ENCODE data around the gene DNAH7.

Gene DNAH7

DNA sequence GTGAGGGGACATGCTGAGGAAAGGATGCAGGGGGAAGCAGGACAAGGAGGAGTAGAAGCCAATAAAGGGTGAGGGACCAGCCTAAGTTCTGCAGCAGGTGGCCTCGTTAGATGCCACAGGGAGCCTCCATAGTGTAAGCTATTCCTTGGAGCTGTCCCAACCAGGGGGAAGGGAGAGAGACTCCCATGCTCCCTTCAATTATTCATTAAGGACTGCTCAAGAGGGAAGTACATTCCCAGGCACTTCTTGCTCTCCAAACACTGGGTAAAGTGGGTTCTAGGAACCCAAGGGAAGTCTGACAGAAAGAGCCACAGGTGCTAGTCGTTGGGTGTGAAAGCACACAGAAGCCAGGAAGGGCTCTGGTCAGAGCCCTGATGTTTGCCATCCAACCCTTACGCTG, 217.9 kb downstream of the DNAH7 start:
- Histone ChIP-seq H3K27ac (ENCODE audit: low read depth, low read length) (no peak overlapping the region), H3K9ac (ENCODE audit: low read length) (no peak overlapping the region), H3K4me1 (ENCODE audit: insufficient read depth, low read length) (no peaks in the 10 kb centered on the region), H3K9me3 (ENCODE audit: low read length) (no peaks in the 10 kb centered on the region), H3K36me3 (ENCODE audit: insufficient read depth, low read length) (no peaks in the 10 kb centered on the region), H3K4me3 (ENCODE audit: low read depth in 1 of 2, low read length in 2 of 2) (no peak overlapping the region), H3K27me3 (ENCODE audit: control insufficient read depth in 1 of 2, insufficient read depth in 2 of 2, low read length in 2 of 2) (no peaks in the 10 kb centered on the region)

DNA sequence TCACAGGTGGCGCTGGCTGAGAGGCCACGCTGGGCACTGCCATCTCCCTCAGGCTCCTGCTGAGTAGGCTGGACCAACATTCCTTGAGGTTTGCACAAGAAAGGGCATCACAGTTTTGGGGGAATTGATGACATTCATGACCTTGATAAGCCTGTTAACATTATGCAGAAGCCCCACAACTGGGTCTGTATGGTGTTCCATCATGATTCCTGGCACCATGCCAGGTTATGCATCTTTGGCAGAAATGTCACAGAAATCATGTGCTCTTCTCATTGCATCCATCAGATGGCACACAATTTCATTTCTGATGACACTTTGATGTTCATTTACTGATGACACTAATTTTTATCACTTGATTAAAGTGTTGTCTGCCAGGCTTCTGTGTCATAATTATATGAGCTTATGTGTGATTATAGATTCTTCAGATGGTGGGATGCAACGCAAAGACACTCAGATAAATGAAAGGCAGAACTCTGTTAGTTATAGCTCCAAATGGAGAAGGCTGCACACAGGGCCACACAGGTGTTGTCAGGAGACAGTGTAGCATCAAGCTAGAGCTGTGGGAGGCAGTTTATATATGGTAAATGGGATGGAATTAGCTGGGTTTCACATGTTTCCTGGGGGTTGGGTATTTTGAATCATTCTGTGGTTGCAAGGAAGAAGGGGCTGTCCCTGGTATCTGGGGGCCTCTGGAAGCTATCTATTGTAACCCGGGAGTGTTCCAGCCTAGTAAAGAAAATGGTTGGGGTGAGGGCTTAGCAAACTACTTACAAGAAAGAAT, 220.3 kb downstream of the DNAH7 start:
- Histone ChIP-seq H3K27me3 (ENCODE audit: control insufficient read depth in 1 of 2, insufficient read depth in 2 of 2, low read length in 2 of 2) (no peaks in the 10 kb centered on the region), H3K36me3 (ENCODE audit: insufficient read depth, low read length) (no peaks in the 10 kb centered on the region), H3K4me1 (ENCODE audit: insufficient read depth, low read length) (no peaks in the 10 kb centered on the region), H3K9ac (ENCODE audit: low read length) (no peak overlapping the region), H3K27ac (ENCODE audit: low read depth, low read length) (no peak overlapping the region), H3K9me3 (ENCODE audit: low read length) (no peaks in the 10 kb centered on the region), H3K4me3 (ENCODE audit: low read depth in 1 of 2, low read length in 2 of 2) (no peak overlapping the region)

DNA sequence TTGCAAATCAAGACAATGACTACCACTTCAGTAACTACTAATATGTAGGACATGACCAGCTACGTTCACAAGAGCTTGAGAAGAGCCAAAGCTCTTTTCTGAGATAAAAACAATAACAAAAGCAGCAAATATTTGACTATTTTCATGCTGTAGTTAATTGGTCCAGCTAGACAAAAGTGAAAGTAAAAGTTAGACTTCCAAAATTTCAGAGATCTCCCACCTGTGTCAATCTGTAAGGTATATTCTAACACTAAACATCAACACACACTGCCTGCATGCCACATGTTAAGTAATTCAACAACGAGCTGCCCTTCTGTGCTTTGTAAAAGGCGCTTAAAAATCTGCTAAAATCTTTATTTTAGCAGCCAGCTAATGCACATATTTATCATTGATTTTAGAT, 225.7 kb downstream of the DNAH7 start:
- H3K9me3 ChIP-seq (ENCODE audit: low read length) = no peaks in the 10 kb centered on the region
- H3K27me3 ChIP-seq (ENCODE audit: control insufficient read depth in 1 of 2, insufficient read depth in 2 of 2, low read length in 2 of 2) = no peaks in the 10 kb centered on the region
- H3K4me3 ChIP-seq (ENCODE audit: low read depth in 1 of 2, low read length in 2 of 2) = no peak overlapping the region
- H3K36me3 ChIP-seq (ENCODE audit: insufficient read depth, low read length) = no peaks in the 10 kb centered on the region
- H3K4me1 ChIP-seq (ENCODE audit: insufficient read depth, low read length) = no peaks in the 10 kb centered on the region
- H3K9ac ChIP-seq (ENCODE audit: low read length) = no peak overlapping the region
- no peak overlapping the region for H3K27ac ChIP-seq (ENCODE audit: low read depth, low read length)

DNA sequence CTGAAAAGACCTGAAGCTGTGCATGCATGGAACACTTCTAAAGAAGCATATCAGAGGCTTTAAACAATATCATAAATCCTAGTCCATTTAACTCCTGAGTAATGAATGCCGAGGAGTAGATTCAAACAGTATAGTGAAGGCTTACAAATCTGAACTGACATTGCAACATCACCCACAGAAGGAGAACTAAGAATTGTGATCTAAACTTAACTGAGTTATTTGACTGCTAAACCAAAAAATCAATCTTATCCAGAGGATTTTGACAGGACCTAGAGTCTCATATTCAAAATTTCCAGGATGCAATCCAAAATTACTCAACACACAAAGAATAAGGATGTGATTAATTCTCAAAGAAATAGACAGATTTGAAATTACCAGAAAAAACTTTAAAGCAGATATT, 230.6 kb downstream of the DNAH7 start:
- no peaks in the 10 kb centered on the region for H3K36me3 ChIP-seq (ENCODE audit: insufficient read depth, low read length)
- H3K27ac ChIP-seq (ENCODE audit: low read depth, low read length) = no peak overlapping the region

DNA sequence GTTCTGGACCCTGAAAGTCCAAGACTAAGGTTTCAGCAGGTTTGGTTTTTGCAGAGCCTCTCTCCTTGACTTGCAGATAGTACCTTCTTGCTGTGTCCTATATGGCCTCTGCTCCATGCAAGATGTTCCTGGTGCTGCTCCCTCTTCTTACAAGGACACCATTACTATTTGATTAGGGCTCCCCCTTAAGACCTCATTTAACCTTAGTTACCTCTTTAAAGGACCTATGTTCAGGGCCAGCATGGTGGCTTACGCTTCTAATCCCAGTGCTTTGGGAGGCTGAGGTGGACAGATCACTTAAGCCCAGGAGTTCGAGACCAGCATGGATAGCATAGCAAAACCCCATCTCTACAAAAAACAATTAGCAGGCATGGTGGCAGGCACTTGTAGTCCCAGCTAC, 232.6 kb downstream of the DNAH7 start:
- no peaks in the 10 kb centered on the region for H3K36me3 ChIP-seq (ENCODE audit: insufficient read depth, low read length)
- H3K9ac ChIP-seq (ENCODE audit: low read length) = no peak overlapping the region
- no peaks in the 10 kb centered on the region for H3K27me3 ChIP-seq (ENCODE audit: control insufficient read depth in 1 of 2, insufficient read depth in 2 of 2, low read length in 2 of 2)
- H3K4me1 ChIP-seq (ENCODE audit: insufficient read depth, low read length) = no peaks in the 10 kb centered on the region
- H3K27ac ChIP-seq (ENCODE audit: low read depth, low read length) = no peak overlapping the region
- no peak overlapping the region for H3K4me3 ChIP-seq (ENCODE audit: low read depth in 1 of 2, low read length in 2 of 2)
- H3K9me3 ChIP-seq (ENCODE audit: low read length) = no peaks in the 10 kb centered on the region

More for the DNA sequence above, 230.6 kb downstream of the DNAH7 start:
- Histone ChIP-seq H3K9ac (ENCODE audit: low read length) (no peak overlapping the region), H3K4me1 (ENCODE audit: insufficient read depth, low read length) (no peaks in the 10 kb centered on the region), H3K9me3 (ENCODE audit: low read length) (no peaks in the 10 kb centered on the region), H3K27me3 (ENCODE audit: control insufficient read depth in 1 of 2, insufficient read depth in 2 of 2, low read length in 2 of 2) (no peaks in the 10 kb centered on the region), H3K4me3 (ENCODE audit: low read depth in 1 of 2, low read length in 2 of 2) (no peak overlapping the region)

DNA sequence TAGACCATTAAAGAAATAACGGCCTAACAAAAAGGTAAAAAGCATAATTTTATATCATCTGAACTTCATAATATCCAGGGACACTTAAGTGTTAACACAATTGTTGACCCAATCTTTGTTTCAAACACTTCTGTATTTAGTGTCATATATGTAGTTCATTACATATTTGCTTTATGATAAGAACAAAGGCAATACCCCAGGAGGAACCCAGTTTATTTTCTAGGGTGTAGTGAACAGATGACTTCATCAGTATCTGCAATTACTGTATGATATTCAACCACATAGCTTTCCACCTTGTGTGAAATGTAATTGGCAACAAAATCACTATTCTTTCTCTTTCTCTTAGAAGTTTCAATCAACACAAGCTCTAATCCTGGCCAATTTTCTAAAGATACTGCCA, 233.8 kb downstream of the DNAH7 start:
- Histone ChIP-seq H3K9me3 (ENCODE audit: low read length) (no peaks in the 10 kb centered on the region), H3K27me3 (ENCODE audit: control insufficient read depth in 1 of 2, insufficient read depth in 2 of 2, low read length in 2 of 2) (no peaks in the 10 kb centered on the region), H3K27ac (ENCODE audit: low read depth, low read length) (no peak overlapping the region), H3K4me1 (ENCODE audit: insufficient read depth, low read length) (no peaks in the 10 kb centered on the region), H3K36me3 (ENCODE audit: insufficient read depth, low read length) (no peaks in the 10 kb centered on the region), H3K9ac (ENCODE audit: low read length) (no peak overlapping the region), H3K4me3 (ENCODE audit: low read depth in 1 of 2, low read length in 2 of 2) (no peak overlapping the region)

DNA sequence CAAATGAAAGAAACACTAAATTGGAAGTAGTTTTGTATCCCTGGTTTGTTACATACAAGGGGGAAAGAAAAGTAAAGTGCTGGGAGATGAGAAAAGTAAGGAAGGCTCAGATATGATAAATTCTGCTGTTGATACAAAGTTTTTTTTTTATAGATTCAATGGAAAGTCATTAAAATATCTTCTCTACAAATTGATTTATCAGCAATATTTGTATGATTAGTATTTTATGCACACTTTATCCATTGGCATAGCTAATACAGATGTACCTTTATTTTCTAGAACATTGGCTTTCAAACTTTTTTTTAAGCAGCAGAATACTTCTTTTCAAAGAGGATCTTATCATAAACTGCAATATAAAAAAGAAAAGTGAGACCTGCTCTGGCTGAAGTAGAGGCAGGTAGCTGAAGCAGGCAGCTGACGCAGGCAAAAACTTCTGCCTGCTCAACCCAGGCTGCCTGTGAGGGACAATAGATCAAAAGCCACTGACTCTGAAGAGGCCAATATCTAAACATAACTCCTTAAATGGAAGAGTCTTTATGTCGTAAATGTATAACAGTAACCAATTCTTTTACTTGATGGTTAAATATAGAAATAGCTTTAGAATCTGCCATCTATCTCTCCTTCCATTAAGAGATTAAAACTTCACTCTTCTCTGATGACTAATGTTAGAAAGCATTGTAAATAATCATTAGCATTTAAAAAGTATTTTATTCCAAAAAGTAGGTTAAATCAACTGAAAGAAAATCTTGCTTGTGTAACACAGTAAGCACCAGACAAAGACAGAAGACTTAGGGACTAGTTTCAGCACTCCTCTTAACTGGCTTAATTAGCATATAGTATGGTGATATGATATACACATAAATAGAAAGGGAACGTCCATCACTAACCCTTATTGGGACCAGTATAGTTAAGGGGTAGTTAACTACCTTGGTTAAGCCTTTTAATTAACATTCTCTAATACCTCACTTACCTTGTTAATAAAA, 237.4 kb downstream of the DNAH7 start:
- H3K27me3 ChIP-seq (ENCODE audit: control insufficient read depth in 1 of 2, insufficient read depth in 2 of 2, low read length in 2 of 2) = no peaks in the 10 kb centered on the region
- H3K9me3 ChIP-seq (ENCODE audit: low read length) = no peaks in the 10 kb centered on the region
- no peak overlapping the region for H3K27ac ChIP-seq (ENCODE audit: low read depth, low read length)
- H3K4me1 ChIP-seq (ENCODE audit: insufficient read depth, low read length) = no peaks in the 10 kb centered on the region
- H3K9ac ChIP-seq (ENCODE audit: low read length) = no peak overlapping the region
- H3K4me3 ChIP-seq (ENCODE audit: low read depth in 1 of 2, low read length in 2 of 2) = no peak overlapping the region
- no peaks in the 10 kb centered on the region for H3K36me3 ChIP-seq (ENCODE audit: insufficient read depth, low read length)

DNA sequence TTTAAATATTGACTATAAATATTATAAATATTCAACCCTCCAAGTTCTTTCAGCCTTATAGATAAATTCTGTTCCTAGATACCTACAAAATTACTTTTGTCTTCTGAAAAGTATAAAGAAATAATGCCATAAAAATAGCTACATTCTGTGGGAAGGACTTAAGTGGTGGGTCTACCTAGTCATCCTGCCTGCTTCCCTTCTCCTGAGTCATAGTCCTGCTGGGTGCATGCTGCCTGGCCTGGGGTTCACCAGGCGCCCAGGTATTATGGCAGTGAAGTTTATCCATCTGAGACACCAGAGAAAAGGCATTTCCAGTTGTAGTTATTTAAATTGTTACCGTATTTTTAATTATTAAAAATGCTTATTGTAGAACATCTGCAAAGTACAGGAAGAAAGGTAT, 244.2 kb downstream of the DNAH7 start:
- Histone ChIP-seq H3K27ac (ENCODE audit: low read depth, low read length) (no peak overlapping the region), H3K36me3 (ENCODE audit: insufficient read depth, low read length) (no peaks in the 10 kb centered on the region), H3K4me1 (ENCODE audit: insufficient read depth, low read length) (no peaks in the 10 kb centered on the region), H3K9me3 (ENCODE audit: low read length) (no peaks in the 10 kb centered on the region), H3K27me3 (ENCODE audit: control insufficient read depth in 1 of 2, insufficient read depth in 2 of 2, low read length in 2 of 2) (no peaks in the 10 kb centered on the region), H3K9ac (ENCODE audit: low read length) (no peak overlapping the region), H3K4me3 (ENCODE audit: low read depth in 1 of 2, low read length in 2 of 2) (no peak overlapping the region)

DNA sequence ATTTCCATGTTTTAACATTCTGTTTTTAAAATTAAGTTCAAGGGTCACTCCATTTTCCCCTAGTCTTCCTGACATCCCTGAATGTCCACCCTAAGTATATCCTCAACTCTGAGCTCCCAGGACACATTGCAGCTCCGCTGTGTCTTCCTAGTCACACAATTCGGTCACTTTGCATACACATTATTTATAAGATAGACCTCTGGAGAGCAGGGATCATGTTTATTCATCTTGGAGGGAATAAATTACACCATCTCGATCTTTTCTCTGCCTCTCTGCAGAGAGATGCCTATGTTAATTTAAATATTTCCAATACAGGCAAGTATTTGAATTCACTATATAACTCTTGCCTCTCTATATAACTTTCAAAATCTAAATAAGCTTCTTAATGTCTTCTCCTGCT, 245.4 kb downstream of the DNAH7 start:
- Histone ChIP-seq H3K36me3 (ENCODE audit: insufficient read depth, low read length) (no peaks in the 10 kb centered on the region), H3K4me3 (ENCODE audit: low read depth in 1 of 2, low read length in 2 of 2) (no peak overlapping the region), H3K4me1 (ENCODE audit: insufficient read depth, low read length) (no peaks in the 10 kb centered on the region), H3K9ac (ENCODE audit: low read length) (no peak overlapping the region), H3K9me3 (ENCODE audit: low read length) (no peaks in the 10 kb centered on the region), H3K27me3 (ENCODE audit: control insufficient read depth in 1 of 2, insufficient read depth in 2 of 2, low read length in 2 of 2) (no peaks in the 10 kb centered on the region), H3K27ac (ENCODE audit: low read depth, low read length) (no peak overlapping the region)

DNA sequence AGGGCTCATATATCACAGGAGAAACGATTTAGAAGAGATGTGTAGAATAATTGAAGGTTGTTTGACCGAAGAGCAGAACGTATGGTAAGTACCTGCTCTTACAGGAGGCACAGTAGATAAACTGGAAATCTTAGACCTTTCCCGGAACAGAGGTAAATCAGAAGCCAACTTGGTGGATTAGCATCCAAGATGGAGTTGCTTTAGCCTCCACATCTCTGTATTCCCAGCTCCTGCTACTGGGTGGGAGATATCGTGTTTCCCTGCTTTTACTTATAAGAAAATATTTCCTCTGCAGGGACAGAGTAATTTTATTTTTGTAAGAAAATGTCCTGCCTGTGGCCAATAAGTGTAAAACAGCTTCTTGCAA, 247.1 kb downstream of the DNAH7 start:
- Histone ChIP-seq H3K4me3 (ENCODE audit: low read depth in 1 of 2, low read length in 2 of 2) (no peak overlapping the region), H3K27ac (ENCODE audit: low read depth, low read length) (no peak overlapping the region), H3K4me1 (ENCODE audit: insufficient read depth, low read length) (no peaks in the 10 kb centered on the region), H3K27me3 (ENCODE audit: control insufficient read depth in 1 of 2, insufficient read depth in 2 of 2, low read length in 2 of 2) (no peaks in the 10 kb centered on the region), H3K9ac (ENCODE audit: low read length) (no peak overlapping the region), H3K36me3 (ENCODE audit: insufficient read depth, low read length) (no peaks in the 10 kb centered on the region), H3K9me3 (ENCODE audit: low read length) (no peaks in the 10 kb centered on the region)

DNA sequence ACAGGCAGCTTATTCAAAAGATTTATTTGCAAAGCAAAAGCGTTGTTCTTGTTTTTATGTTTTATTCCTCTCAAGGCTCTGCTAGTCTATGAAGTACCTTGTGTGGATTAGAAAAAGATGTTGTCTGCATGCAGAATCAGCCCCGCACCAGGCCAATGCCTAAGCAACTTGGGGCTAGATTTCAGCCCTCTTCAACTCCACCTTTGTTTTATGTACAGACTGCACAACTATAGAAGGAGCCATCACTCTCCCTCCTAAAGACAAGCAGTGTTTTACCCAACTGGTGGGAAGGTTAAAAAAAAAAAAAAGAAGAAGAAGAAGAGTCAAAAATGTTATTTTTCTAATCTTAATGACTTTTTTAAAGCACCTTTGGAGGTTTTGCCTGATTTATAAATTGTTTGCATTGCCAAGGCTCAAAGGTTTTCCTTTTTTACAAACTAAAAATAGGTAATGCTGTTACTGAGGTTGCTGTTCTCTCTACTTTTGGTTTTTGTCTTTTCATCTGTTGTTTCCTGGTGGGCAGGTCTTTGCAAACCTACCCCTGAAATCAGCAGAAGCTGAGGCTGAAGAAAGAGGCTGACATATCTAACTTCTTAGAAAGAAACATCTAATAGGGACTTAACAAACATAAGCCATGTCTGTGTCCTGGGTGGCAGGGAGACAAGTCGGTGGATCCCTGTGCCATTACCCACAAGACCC, 247.6 kb downstream of the DNAH7 start:
- no peak overlapping the region for H3K4me3 ChIP-seq (ENCODE audit: low read depth in 1 of 2, low read length in 2 of 2)

More for the DNA sequence above, 247.6 kb downstream of the DNAH7 start:
- Histone ChIP-seq H3K27me3 (ENCODE audit: control insufficient read depth in 1 of 2, insufficient read depth in 2 of 2, low read length in 2 of 2) (no peaks in the 10 kb centered on the region), H3K27ac (ENCODE audit: low read depth, low read length) (no peak overlapping the region), H3K9ac (ENCODE audit: low read length) (no peak overlapping the region), H3K36me3 (ENCODE audit: insufficient read depth, low read length) (no peaks in the 10 kb centered on the region), H3K4me1 (ENCODE audit: insufficient read depth, low read length) (no peaks in the 10 kb centered on the region), H3K9me3 (ENCODE audit: low read length) (no peaks in the 10 kb centered on the region)
